ENCODE results near the gene COL23A1.
"Not testable (repeated sequence)": the region's sequence is repeated elsewhere in the genome, so short reads cannot be mapped to it uniquely, and the experiment has no call there.

Gene COL23A1

DNA sequence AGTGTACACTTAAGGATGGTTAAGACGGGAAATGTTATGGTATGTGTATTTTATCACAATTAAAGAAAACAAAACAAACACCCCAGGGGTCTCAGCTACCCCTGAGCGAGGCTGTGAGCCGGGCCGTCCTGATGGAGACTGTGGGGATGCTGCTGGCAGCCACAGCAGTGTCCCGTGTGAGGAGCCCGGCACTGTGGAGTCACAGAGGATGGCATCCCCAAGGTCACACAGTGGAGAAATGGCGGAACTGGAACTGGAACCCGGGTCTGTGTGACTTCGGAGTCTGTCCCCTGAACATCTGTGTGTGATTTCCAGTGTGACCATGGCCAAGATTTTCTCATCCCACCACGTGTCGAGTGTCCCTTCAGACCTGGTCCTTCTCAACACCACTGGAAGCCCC lies 276.9 kb downstream of the COL23A1 start:
- no peak for DNase-seq

DNA sequence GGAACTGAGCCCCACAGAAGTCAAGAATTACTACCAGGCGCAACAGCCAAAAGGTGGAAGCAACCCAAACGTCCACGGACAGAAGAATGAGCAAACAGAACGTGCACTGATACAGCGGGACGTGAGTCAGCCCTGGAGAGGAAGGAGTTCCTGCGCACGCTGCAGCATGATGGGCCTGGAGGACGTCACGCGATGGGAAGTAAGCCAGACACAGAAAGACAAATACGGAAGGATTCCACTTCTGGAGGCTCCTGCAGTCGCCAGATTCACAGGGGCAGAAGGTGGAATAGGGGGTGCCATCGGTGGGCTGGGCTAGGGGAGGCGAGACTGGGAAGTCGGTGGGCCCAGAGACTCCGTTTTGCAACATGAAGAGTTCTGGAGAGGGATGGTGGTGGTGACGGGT lies 277.3 kb downstream of the COL23A1 start:
- no peak for DNase-seq

DNA sequence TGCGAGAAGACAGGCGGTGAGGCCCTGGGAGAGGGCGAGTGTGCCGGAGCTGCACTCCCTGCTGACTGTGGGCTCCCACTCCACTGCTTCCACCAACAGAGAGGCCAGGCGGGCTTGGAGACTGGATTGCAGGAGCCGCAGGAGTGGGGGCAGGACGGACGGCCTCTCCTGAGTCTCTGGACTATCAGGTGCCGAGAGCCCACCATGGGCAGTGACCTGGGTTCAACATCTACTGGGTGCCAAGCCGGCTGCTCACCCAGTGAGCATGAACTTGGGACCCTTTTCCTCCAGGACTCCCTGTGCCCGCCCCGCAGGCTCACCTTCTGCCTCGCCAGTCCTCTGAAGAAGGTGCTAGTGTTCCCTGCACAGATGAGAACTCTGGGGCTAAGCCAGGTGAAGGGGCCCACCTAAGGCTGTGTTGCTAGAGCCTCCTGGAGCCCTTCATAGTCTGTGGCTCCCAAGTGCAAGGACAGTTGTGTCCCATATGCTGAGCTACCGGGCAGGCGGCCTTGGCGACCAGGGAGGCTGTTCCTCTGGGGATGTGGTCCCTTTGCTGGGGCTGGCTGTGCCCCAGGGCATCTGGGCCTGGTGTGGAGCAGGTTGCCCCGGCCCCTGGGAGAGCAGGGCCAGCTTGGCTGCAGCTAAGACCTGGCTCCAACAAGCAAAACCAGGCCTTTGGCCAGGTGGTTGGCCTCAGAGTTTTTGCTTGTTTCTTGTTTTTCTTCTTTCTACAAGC lies 279.9 kb downstream of the COL23A1 start:
- DNase-seq, result no peak

DNA sequence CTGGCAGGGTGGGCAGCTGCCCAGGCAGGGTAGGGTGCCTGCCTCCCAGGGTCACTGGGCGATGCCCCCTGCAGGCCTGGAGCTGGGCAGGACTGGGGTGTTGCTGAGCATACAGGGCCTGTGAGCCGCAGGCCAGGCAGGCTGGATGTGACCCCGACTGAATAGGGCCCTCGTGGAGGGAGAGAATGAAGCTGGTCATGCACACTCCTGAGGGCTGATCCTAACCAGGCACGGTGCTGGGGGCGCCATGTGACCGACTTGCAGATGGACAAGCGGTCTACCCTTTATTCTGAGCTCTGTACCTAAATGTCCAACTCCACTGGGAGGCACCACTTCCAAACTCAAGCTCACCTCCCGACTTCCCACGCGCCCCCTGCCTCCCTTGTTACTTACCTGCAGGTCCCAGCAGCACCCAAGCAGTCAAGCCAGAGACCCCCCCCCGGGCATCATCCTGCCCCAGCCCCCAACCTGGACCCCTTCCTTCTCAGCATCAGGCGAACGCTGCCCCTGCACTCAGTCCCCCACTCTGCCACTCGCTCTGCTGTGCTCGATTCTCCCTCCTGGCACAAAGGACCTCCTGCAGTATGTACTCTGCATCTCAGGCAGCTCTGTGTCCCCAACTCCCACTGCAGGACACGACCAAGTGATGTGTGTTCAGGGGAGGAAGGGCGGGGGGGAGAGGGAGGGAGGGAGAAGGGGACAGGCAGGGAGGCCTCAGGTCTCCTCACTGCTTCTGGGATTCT lies 280.8 kb downstream of the COL23A1 start:
- DNase-seq, result no peak

DNA sequence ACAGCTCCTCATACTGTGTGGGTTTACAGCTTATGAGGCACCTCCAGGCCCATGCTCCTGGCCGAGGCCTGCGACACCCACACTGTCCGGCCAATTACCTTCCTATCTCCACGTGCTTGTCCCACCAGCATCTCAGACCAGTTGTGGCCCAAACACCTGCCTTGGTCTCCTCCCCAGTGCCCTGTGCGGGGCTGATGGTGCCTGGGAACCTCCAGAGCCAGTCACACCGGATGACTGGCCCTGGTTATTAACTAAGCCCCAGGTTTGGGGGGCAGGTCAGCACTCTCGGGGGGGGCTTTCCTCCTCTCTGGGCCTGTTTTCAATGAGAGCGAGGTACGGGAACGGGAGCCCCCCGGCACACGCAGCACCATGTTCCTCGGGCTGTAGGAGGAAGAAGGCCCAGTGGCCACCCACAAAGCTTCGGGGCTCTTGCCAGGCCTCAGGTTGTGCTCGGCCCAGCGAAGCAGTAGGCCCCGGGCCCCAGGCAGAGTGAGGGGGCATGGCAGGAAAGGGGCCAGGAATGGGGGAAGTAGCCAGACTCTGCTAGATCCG lies 281.6 kb downstream of the COL23A1 start:
- no peak for DNase-seq

DNA sequence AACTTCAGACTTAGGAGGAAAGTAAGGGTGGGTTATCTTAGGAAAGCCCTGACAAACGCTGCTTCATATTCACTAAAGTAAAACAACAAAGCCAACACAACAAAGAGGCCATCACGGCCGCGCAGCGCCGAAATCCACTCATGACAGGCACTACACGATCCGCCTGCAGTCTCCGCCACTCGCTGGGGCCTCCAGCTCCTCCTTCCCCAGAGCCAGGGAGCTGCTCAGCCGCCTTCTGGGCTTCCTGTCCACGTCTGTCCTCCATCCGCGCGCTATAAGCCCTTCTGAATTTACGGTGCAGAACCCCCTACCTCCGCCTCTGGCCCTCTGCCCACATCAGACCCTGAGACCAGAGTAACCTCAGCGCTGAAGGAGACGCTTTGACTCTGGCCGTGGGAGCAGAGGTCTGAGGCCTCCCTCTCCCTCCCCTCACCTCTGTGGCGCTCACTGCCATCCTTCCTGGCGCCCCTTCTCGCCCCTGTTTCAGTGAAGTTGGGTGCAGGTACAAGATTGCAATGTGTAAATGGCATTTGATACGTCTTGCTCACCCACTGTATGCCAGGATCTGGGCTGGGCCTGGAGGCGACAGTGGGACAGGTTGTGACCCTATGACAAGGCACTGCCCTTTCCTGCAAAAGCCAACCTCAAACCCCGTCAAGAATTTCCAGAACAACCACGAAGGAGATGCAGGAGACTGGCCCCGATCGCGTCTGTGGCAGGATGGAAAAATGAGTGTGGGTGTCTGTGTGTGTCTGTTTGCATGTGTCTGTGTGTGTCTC lies 282.7 kb downstream of the COL23A1 start:
- no peak for DNase-seq

DNA sequence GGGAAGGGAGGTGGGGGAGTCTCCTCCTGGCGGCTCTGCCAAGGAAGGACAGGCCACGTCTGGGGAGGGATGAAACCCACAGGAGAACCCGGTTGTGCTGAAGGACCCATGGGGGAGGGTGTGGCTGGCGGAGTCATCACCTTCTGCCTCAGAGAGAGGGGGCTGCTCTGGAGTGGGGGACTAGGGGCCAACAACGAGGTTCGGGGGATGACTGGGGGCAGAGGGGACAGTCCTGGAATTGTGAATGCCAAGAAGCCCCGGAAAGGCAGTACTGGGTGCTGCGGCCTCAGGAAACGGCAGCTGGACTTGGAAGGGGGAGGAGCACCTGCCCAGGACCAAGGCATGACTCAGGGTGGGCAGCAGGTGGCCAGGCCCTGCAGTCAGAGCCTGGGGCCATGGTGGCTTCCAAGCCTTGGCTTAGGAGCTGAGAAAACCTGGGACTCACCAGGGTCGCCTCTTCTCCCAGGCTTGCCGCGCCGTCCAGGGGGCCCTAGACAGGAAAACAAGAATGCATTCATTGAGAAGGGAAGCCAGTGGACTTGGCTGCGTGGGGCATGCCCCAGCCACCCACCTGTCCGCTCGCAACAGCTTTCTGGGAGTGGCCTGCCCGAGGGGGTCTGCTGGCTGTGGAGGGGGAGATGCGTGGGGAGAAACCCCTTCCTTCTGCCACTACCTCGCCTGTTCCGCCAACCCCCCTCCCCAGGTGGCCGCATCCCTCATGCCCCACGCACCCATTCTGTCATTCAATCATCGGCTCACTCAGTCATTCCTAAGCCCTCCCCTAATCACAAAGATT lies 283.6 kb downstream of the COL23A1 start:
- DNase-seq, result no peak

DNA sequence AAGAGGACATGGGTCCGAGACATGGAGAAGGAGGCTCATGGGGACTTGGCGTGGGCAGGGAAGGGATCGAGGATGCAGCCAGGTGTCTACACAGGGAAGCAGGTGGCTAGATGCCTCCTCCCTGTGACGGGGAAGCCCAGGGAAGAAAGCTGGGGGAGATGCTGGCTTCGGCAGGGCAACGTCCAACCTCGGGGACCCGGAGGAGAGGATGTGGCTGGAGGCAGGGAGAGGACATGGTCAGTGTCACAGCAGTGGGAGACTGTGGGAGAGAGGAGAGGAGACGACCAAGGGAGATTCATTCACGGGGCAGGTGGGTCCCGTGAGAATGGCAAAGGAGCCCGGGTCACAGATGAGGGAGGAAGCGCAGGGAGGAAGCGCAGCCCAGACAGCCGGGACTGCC lies 284.4 kb downstream of the COL23A1 start:
- no peak for DNase-seq

DNA sequence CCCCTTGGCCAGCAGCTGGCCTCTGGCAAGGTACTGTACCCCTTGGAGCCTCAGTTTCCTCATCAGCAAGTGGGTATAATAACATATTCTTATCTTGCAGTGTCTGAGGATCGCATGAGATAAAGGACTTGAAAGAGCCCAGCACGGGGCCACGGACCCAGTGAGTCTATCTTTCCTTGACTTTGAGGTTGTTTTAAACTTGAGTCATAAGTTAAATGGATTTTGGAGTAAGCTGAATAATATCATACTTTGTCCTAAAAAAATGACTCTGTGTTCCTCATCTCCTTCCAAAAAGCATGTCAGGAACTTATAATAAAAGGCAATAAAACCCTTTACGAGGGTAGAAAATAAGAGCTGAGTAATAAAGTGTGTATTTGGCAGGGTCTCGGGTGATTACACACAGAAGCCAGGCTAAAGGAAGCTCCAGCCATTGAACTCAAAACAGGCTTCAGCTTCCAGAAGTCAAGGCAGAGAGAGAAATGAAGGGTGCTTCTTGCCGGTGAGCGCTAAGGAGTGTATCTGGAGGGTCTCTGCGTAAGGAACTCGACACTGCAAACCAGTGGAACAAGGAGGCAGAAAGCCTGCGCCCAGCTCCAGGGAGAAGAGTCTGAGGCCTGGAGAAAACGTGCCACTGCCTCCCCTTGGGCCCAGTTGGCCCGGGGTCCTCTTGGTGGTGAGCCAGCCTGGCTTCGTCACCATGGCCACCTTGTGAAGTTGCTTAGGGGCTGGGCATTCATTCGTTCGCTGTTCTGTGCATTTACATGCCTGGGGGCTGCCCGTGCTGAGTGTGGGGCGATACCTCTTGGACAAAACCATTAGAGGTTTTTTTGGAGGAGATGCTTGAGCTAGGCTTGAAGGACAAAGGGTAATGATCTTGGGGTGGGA lies 285.2 kb downstream of the COL23A1 start:
- DNase-seq, result no peak

DNA sequence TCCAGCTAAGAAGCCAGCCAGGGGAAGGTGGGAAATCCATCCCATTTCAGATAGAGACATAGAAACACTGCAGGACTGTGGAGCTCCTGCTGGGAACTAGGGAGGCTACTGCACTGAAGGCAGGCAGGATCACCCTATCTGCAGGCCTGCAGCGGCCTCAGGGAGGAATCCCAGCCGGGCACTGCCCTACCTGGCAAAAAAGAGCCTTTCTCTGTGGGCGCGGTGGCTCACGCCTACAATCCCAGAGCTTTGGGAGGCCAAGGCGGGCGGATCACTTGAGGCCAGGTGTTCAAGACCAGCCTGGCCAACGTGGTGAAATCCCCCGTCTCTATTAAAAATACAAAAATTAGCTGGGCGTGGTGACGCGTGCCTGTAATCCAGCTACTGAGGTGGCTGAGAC lies 286.2 kb downstream of the COL23A1 start:
- DNase-seq, result no peak

DNA sequence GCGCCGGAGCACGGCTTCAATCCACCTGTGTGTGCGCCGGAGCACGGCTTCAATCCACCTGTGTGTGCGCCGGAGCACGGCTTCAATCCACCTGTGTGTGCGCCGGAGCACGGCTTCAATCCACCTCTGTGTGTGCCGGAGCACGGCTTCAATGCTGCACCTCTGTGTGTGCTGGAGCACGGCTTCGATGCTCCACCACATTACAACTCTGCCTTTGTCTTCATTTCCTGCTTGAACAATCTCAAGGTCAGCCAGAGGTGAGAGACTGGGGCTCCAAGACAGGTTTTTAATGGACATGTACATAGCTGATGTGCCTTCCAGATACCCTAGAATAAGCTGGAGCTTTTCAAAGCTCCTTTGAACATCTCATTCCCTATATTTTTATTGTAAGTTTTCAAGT lies 287.9 kb downstream of the COL23A1 start:
- DNase-seq, result not testable (repeated sequence)

DNA sequence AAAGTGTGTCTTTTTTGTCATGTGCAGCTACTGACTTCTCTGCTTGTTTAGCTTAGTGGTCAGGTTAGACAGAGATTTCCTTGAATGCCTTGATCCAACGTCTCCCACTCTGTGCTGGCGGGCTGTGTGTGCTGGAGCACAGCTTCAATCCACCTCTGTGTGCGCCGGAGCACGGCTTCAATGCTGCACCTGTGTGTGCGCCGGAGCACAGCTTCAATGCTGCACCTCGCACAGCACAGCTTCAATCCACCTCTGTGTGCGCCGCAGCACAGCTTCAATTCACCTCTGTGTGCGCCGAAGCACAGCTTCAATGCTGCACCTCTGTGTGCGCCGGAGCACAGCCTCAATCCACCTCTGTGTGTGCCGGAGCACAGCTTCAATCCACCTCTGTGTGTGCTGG lies 288.6 kb downstream of the COL23A1 start:
- DNase-seq, result no peak

DNA sequence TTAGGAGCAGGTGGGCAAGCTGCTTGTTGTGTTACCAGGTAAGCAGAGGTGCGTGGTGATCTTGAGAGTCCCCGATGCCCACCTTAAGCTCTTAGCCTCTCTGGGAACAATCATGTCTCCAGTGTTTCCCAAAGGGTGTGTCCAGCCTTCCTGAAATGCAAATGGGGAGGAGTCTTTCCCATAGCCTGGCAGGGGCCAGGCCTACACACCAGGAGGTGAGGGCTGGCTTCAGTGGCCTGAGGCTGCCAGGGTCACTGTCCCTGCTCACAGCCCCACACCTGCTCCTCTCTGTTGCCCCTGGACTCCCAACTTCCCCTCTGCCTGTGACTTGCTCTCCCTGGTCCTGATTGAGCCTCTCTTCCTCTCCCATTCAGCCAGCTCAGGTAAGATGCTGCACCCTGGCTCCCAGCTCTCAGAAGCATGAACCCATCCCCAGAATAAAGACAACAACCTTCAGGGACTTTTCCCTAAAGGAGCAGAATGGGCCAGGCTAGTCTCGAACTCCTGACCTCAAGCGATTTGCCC lies 291.8 kb downstream of the COL23A1 start:
- DNase-seq, result no peak

DNA sequence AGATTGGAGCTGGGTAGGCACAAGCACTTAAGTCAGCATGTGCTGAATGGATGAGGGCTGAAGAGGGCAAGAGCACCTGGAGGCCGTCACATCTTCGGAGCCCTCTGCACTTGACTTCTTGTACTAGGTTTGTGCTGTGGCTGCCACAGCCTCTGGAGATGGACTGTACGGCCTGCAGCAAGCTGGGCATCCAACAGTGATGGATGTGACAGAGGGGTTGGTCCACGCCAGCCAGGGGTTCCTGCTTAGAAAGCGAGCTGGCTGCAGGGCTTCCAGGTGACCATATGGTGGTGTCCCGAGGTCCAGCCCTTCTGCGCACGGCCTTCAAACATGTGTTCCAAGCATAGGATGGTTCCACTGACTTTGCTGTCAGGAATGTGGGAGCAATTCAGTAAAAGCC lies 292.4 kb downstream of the COL23A1 start:
- DNase-seq, result no peak

DNA sequence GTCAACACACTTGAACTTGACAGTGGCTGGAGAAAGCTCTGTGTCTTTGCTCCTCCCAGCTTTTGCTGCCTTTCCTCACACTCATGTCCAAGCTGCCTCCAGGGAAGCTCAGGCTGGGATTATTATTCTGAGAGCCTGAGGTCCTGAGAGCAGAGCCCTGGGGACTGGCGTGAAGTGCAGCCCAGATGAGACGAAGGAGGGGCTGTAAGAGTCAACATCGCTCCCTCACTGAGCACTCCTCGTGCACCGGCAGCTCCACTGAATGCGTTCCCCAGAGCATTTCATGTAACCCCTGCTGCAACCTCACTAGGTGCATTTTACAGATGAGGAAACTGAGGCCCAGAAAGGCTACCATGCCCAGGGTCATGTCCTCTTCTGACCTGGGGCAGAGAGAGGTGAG lies 294.1 kb downstream of the COL23A1 start:
- DNase-seq, result no peak

DNA sequence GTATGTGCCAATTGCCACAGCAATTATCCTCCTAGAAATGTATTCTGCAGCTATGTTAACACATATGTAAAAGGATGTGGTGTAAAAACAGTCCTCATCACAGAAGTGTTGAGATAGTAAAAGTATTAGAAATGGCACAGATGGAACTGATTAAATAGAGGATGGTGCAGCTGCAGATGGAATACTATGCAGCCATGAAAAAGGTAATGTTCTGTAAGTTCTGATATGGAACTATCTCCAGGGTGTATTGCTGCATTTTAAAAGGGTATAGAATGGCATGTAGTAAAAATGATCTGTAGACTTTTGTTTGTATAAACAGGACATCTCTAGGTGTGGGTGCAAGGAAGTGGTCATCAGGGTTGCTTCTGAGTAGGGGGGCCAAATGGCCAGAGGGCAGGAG lies 294.6 kb downstream of the COL23A1 start:
- no peak for DNase-seq

DNA sequence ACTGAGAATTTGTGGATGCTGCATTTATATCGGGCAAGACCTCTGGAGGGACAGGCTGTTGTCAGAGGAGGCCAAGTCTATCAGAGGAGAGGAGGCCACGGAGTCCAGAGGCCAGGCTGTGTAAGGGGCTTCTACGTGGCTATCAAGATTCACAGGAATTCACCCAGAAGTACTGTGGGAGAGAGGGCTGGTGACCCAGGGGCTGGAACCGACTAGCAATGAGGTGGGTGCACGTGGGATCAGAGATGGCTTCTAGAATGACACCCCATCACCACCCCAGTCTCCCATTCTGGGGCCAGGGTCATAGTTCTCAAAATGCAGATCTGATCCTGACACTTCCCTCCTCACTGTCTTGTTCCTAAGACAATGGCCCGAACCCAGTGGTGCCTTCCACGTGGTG lies 296.4 kb downstream of the COL23A1 start:
- no peak for DNase-seq

DNA sequence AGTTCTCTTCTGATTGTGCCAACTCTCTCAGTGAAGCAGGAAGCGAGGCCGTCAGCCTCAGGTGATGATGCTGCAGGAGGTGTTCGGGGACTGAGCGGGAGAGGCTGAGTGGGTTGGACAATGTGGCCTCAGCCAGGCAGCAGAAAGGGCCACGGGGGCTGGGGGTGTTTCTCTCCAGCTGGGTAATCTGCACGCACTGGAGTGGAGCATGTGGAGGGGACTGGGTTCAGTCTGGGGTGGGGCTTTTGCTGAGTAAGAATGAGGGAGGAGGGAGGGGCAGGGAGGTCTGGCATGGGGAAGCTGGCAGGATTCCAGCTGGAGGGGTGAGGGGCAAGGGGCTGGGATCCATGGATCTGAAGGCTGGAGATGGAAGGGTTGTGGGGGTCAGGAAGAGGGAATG lies 296.8 kb downstream of the COL23A1 start:
- no peak for DNase-seq

DNA sequence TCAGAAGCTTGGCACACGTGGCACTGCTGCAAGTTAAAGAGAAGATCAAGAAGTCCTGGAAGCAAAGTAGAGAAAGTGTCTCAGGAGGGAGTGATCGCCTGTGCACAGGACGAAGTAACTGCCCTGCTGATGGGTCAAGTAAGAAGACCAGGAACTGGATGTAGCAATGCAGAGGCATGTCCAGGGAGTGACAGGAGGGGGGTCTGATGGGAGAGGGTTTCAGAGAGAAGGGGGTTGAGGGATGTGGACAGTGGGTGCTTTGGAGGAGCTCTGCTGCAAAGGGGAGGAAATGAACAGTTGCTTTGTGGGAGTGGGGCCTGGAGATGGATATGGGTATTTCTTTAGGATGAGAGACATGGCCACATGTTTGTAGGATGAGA lies 297.4 kb downstream of the COL23A1 start:
- DNase-seq, result no peak

DNA sequence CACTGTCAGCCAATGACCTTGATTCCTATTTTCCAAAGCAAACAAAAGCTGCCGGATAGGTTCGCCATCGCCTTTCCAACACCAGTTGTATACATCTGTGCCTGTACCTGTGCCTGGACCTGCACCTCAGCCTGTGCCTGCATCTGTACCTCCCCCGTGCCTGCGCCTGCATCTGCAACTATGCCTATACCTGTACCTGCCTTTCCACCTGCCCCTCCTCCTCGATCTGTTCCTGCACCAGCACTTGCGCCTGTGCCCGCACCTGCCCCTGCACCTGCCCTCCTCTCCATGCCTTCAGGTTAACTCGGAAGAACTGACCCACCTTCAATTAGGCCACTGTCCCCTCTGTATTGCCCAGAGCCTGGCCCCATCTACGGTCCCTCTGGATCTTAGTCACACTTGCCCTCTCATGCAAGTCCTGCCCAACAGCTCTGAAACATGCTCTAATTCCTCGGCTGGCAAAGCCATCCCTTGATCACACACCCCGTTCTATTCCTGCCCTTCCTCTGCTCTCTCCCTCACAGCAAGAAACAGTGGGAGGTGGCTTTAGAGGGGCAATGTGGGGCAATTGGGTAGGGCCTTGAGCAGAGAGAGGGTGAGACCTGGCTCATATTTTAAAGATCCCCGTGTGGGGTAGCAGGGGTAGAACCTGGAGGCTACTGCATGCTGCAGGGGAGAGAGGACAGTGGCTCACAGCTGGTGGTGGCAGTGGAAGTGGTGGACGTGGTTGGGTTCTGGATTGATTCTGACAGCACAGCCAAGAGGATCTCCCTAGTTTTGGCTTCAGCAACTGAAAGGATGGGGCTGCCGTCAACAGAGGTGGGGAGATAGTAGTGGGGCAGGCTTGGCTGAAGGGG lies 298.0 kb downstream of the COL23A1 start:
- DNase-seq, result no peak
